DMS153 (cell line): ENCODE results near the gene FSIP2.
"Not testable (repeated sequence)": the region's sequence is repeated elsewhere in the genome, so short reads cannot be mapped to it uniquely, and the experiment has no call there.

ENCODE experiments used
- DNase-seq: peaks from one replicate; lab custom pipeline; 2025; lab: John Stamatoyannopoulos, UW

The FSIP2 gene

DNA sequence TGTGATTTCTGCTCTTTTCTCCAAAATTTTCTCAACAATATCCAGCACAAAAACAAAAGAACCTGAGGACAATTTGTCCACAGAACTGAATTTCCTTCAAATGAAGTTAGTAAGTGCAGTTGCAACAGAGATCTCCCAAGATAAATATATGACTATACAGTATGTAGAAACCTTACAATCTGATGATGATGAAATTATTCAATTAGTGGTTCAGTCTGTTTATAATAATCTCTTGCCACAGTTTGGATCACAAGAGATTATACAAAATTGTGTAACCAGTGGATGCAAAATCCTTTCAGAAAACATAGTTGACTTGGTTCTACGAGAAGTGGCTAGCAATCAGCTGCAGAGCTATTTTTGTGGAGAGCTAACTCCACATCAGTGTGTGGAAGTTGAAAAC lies 68.7 kb downstream of the FSIP2 start:
- DNase-seq, result no peak

- no peak for DNase-seq
Observed at GRCh38 chr2:185811580-185811979, 73.0 kb downstream of the FSIP2 start.

- no peak for DNase-seq
Observed at GRCh38 chr2:185813707-185814106, 75.1 kb downstream of the FSIP2 start.

DNA sequence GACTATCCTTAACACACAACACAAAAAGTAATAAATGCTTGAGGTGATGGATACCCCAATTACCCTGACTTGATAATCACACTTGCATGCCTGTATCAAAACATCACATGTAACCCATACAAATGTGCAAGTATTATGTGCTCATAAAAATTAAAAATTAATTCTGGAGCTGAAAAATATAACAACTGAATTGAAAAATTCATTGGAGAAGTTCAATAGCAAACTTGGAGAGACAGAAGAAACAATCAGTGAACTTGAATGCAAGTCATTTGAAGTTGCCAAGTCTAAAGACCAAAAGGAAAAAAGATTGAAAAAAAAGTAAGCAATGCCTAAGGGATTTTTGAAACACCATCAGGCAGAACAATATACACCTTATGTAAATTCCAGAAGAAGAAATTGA lies 79.4 kb downstream of the FSIP2 start:
- no peak for DNase-seq

DNA sequence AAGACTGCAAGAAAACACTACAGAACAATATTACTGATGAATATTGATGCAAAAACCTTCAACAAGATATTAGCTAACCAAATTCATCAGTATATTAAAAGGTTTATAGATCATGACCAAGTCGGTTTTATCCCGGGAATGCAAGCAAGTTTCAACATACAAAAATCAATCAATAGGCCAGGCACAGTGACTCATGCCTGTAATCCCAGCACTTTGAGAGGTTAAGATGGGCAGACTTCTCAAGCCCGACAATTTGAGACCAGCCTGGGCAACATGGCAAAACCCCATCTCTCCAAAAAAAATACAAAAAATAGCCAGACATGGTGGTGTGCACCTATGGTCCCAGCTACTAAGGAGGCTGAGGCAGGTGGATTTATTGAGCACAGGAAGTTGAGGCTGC lies 82.9 kb downstream of the FSIP2 start:
- no peak for DNase-seq

DNA sequence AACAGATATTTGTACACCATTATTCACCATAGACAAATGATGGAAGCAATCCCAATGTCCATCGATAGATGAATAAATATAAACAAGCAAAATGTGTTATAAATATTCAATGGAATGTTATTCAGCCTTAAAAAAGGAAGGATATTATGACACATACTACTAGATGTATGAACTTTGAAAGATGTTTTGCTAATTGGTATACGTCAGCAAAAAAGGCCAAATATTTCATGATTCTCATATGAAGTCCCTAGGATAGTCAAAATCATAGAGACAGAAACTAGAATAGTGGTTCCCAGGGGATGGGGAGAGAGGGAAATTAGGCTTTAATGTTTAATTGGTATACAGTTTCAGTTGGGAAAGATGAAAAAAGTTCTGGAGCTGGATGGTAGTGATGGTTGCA lies 85.2 kb downstream of the FSIP2 start:
- DNase-seq, result no peak

- no peak for DNase-seq
Observed at GRCh38 chr2:185825557-185825956, 87.0 kb downstream of the FSIP2 start.

GRCh38 chr2:185828326-185828725 lies 89.7 kb downstream of the FSIP2 start:
- no peak for DNase-seq

GRCh38 chr2:185833864-185834263 lies 95.3 kb downstream of the FSIP2 start:
- no peak for DNase-seq

DNA sequence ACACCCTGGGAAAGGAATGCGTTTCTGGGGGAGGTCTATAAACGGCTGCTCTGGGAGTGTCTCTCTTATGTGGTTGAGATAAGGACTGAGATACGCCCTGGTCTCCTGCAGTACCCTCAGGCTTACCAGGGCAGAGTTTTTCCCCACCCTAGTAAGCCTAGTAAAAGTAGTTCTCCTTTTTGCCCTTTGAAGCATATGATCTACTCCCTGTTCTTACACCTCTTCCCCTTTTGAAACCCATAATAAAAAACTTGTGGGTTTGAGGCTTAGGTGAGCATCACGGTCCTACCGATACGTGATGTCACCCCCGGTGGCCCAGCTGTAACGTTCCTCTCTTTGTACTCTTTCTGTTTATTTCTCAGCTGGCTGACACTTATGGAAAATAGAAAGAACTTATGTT lies 97.4 kb downstream of the FSIP2 start:
- DNase-seq, result no peak

GRCh38 chr2:185854885-185855284 lies 116.3 kb downstream of the FSIP2 start:
- no peak for DNase-seq

- DNase-seq, result no peak
Observed at GRCh38 chr2:185857691-185858090, 119.1 kb downstream of the FSIP2 start.

GRCh38 chr2:185859506-185859905 lies 120.9 kb downstream of the FSIP2 start:
- DNase-seq, result no peak

GRCh38 chr2:185860321-185860720 lies 121.7 kb downstream of the FSIP2 start:
- DNase-seq, result no peak

- DNase-seq, result no peak
Observed at GRCh38 chr2:185862657-185863398, 124.2 kb downstream of the FSIP2 start.

DNA sequence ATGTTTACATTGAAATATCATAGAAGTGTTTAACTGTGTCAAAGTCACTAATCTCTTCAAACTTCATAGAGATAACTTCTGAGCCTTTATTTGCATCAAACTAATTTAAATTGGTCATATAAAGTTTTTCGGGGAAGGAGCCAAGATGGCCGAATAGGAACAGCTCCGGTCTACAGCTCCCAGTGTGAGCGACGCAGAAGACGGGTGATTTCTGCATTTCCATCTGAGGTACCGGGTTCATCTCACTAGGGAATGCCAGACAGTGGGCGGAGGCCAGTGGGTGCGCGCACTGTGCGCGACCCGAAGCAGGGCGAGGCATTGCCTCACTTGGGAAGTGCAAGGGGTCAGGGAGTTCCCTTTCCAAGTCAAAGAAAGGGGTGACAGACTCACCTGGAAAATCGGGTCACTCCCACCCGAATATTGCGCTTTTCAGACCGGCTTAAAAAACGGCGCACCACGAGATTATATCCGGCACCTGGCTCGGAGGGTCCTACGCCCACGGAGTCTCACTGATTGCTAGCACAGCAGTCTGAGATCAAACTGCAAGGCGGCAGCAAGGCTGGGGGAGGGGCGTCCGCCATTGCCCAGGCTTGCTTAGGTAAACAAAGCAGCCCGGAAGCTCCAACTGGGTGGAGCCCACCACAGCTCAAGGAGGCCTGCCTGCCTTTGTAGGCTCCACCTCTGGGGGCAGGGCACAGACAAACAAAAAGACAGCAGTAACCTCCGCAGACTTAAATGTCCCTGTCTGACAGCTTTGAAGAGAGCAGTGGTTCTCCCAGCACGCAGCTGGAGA lies 126.1 kb downstream of the FSIP2 start:
- not testable (repeated sequence) for DNase-seq

- DNase-seq, result no peak
Observed at GRCh38 chr2:185875136-185875931, 136.7 kb downstream of the FSIP2 start.

DNA sequence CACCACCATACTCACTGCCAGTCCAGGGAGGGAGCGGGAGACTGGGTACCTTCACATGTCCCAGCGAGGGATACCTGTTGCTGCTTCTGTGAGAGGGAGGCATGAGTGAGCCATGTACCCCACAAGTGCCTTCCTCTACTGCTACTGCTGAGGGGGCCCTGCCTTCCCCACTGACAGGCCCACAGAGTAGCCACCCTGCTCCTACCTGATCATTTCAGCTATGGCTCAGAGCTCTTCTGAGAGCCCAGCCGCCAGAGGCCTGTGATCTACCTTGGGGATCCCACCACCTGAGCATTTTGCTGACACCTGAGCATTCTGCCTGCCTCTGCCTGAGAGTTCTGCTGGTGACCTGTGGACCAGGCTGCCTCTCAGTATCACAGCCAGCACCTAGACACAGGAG lies 137.6 kb downstream of the FSIP2 start:
- DNase-seq, result no peak

DNA sequence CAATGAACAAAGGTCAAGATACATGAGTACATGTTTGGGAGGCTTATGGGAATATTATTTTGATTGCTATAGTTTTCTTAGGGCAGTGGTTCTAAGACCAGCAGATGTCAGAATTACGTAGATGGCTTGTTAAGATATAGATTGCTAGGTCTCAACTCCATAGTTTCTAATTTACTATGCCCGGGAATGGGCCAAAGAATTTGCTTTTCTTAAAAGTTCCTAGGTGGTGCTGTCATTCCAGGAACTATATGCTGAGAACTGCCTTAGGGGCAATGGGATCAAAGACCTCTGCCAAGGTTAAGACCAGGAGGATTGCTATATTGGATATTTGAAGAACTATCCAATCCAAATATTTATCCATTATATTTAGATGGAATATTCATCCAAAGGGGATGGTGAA lies 141.8 kb downstream of the FSIP2 start:
- no peak for DNase-seq
